ENCODE measurements around the gene SAP25. TPM values are rescaled to one million over a fixed set of nuclear protein-coding genes. Genes with fewer than 3 reads are reported as not detected.

The SAP25 gene
- total RNA-seq, 6 experiments from 2014 or later, result 0.53 to 4.5 (median 2.2) TPM; not detected in 2

GRCh38 chr7:100572281-100572948 is 1.3 kb downstream of the SAP25 start:
- no peaks in the 10 kb centered on the region for H3K27me3 ChIP-seq
- WGBS (ENCODE audit: insufficient coverage, low coverage, low lambda C conversion rate, missing lambda C conversion rate), result no CpG with 5 or more reads among the region's 20 CpGs
- peaks cover 0 to 24% (median 2%) of the 10 kb centered on the region in 4 donors for H3K36me3 ChIP-seq
- intact Hi-C loops (cut with DNase I), result loop anchor here in 1 of 2 donors (5.0 kb wide), 1 partner anchor 120 kb away; the partner anchor contains the start of gene GIGYF1
- H3K9me3 ChIP-seq, result no peaks in the 10 kb centered on the region
- ATAC-seq (no peak), DNase-seq (no peak)
- peaks cover 0 to 33% (median 15%) of the 10 kb centered on the region in 4 donors for H3K4me1 ChIP-seq
- H3K27ac ChIP-seq, result peak overlapping the region in 1 of 3 donors; percentile 96
- no peak for TF ChIP-seq CTCF (IDR thresholded peaks at IDR 0.05)
- no peak for TF ChIP-seq POLR2A (IDR thresholded peaks at IDR 0.05)
- no peak overlapping the region for H3K4me3 ChIP-seq

- peaks cover 0 to 40% (median 19%) of the 10 kb centered on the region in 4 donors for H3K4me1 ChIP-seq
- no peaks in the 10 kb centered on the region for H3K9me3 ChIP-seq
- intact Hi-C loops (cut with DNase I), result loop anchor here in 1 of 2 donors (5.0 kb wide), 1 partner anchor 121 kb away; the partner anchor contains the start of gene GIGYF1
Observed at GRCh38 chr7:100571829-100572116, 1.9 kb downstream of the SAP25 start.

GRCh38 chr7:100570954-100571828 is 2.5 kb downstream of the SAP25 start:
- no peaks in the 10 kb centered on the region for H3K27me3 ChIP-seq
- peak in 2 of 4 donors; percentile 0 for ATAC-seq
- no peaks in the 10 kb centered on the region for H3K9me3 ChIP-seq
- peak in 2 of 3 donors; percentile 51 to 76 for DNase-seq
- intact Hi-C loops (cut with DNase I), result loop anchor here in 1 of 2 donors (5.0 kb wide), 1 partner anchor 121 kb away; the partner anchor contains the start of gene GIGYF1
- peak overlapping the region in 2 of 3 donors; percentile 49 for H3K4me3 ChIP-seq
- peaks cover 0 to 46% (median 22%) of the 10 kb centered on the region in 4 donors for H3K4me1 ChIP-seq
- 34% methylated on average over 8 of the region's 26 CpGs for WGBS (ENCODE audit: insufficient coverage, low coverage, low lambda C conversion rate, missing lambda C conversion rate)
- peaks cover 0 to 16% (median 2%) of the 10 kb centered on the region in 4 donors for H3K36me3 ChIP-seq
- TF ChIP-seq POLR2A (IDR thresholded peaks at IDR 0.05) (peak; percentile 59), CTCF (IDR thresholded peaks at IDR 0.05) (no peak)
- peak overlapping the region in 2 of 3 donors; percentile 90 to 96 for H3K27ac ChIP-seq

More at GRCh38 chr7:100571829-100572116, 1.9 kb downstream of the SAP25 start:
- ATAC-seq, result no peak
- Histone ChIP-seq H3K27ac (peak overlapping the region in 1 of 3 donors; percentile 96), H3K36me3 (peaks cover 0 to 18% (median 2%) of the 10 kb centered on the region in 4 donors), H3K4me3 (no peak overlapping the region), H3K27me3 (no peaks in the 10 kb centered on the region)
- TF ChIP-seq CTCF (IDR thresholded peaks at IDR 0.05) (no peak), POLR2A (IDR thresholded peaks at IDR 0.05) (no peak)
- DNase-seq, result no peak
- WGBS (ENCODE audit: insufficient coverage, low coverage, low lambda C conversion rate, missing lambda C conversion rate), result no CpG with 5 or more reads among the region's 2 CpGs

- Histone ChIP-seq H3K9me3 (no peaks in the 10 kb centered on the region), H3K27me3 (no peaks in the 10 kb centered on the region), H3K4me3 (peak overlapping the region; percentile 23 to 49 (median 49)), H3K4me1 (peaks cover 0 to 63% (median 31%) of the 10 kb centered on the region in 4 donors), H3K27ac (peak overlapping the region; percentile 78 to 96 (median 90)), H3K36me3 (peaks cover 0 to 9% (median 3%) of the 10 kb centered on the region in 4 donors)
- TF ChIP-seq POLR2A (IDR thresholded peaks at IDR 0.05) (peak; percentile 84), CTCF (IDR thresholded peaks at IDR 0.05) (peak; percentile 51 to 81 (median 60))
- peak; percentile 56 to 69 (median 59) for ATAC-seq
- intact Hi-C loops (cut with DNase I), result loop anchor here in 1 of 2 donors (10.0 kb wide), 1 partner anchor 126 kb away; the partner anchor contains the start of gene GIGYF1
- DNase-seq, result peak; percentile 91 to 97 (median 97)
- 12% methylated on average over 22 of the region's 36 CpGs for WGBS (ENCODE audit: insufficient coverage, low coverage, low lambda C conversion rate, missing lambda C conversion rate)
Observed at GRCh38 chr7:100568896-100569844, 4.5 kb downstream of the SAP25 start.
